ENCODE results near the gene GRID2. TPM values are rescaled to one million over a fixed set of nuclear protein-coding genes. Genes with fewer than 3 reads are reported as not detected.

GRID2 gene
- total RNA-seq, 1 donor: not detected

GRCh38 chr4:93732509-93732908 lies 1428.7 kb downstream of the GRID2 start:
- DNase-seq (ENCODE audit: low read depth): no peak
- TF ChIP-seq, protein P1, sequence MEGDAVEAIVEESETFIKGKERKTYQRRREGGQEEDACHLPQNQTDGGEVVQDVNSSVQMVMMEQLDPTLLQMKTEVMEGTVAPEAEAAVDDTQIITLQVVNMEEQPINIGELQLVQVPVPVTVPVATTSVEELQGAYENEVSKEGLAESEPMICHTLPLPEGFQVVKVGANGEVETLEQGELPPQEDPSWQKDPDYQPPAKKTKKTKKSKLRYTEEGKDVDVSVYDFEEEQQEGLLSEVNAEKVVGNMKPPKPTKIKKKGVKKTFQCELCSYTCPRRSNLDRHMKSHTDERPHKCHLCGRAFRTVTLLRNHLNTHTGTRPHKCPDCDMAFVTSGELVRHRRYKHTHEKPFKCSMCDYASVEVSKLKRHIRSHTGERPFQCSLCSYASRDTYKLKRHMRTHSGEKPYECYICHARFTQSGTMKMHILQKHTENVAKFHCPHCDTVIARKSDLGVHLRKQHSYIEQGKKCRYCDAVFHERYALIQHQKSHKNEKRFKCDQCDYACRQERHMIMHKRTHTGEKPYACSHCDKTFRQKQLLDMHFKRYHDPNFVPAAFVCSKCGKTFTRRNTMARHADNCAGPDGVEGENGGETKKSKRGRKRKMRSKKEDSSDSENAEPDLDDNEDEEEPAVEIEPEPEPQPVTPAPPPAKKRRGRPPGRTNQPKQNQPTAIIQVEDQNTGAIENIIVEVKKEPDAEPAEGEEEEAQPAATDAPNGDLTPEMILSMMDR (IDR thresholded peaks at IDR 0.05; ENCODE audit: insufficient read depth, low read depth, low read length): no peak
- no peak overlapping the region for H3K4me3 ChIP-seq (ENCODE audit: low read depth, low read length)

- no peak overlapping the region for H3K4me3 ChIP-seq (ENCODE audit: low read depth, low read length)
- DNase-seq (ENCODE audit: low read depth): no peak
- TF ChIP-seq, protein P1 (IDR thresholded peaks at IDR 0.05; ENCODE audit: insufficient read depth, low read depth, low read length): no peak
These were observed 1437.1 kb downstream of the GRID2 start for GRCh38 chr4:93740890-93741289.

DNA sequence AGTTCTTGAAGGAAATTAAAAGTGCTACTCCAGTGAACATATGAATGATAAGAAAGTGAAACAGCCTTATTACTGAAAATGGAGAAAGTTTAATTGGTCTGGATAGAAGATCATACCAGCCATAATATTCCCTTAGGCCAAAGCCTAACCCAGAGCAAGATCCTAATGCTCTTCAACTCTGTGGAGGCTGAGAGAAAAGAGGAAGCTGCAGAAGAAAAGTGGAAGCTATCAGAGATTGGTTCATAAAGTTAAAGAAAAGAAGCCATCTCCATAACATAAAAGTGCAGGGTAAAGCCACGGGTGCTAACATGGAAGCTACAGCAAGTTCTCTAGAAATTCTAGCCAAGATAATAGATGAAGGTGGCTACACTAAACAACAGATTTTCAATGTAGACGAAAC lies 1439.3 kb downstream of the GRID2 start:
- no peak for DNase-seq (ENCODE audit: low read depth)
- TF ChIP-seq, protein P1 (IDR thresholded peaks at IDR 0.05; ENCODE audit: insufficient read depth, low read depth, low read length): no peak
- no peak overlapping the region for H3K4me3 ChIP-seq (ENCODE audit: low read depth, low read length)

DNA sequence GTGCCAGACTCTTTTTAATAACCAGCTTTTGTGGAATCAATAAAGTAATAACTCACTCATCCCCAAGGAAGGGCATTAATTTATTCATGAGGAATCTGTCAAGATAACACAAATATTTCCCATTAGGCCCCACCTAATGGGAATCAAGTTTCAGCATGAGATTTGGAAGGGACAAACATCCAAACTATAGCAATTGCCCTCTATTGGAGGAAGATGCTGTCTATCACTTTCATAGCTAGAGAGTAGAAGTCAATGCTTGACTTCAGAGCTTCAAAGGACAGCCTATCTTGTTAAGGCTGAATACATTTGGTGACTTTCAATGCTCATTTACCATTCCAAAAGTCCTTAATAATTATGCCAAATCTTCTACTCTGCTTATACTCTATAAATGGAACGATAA lies 1439.9 kb downstream of the GRID2 start:
- no peak for DNase-seq (ENCODE audit: low read depth)
- no peak overlapping the region for H3K4me3 ChIP-seq (ENCODE audit: low read depth, low read length)
- TF ChIP-seq, protein P1 (IDR thresholded peaks at IDR 0.05; ENCODE audit: insufficient read depth, low read depth, low read length): no peak

DNA sequence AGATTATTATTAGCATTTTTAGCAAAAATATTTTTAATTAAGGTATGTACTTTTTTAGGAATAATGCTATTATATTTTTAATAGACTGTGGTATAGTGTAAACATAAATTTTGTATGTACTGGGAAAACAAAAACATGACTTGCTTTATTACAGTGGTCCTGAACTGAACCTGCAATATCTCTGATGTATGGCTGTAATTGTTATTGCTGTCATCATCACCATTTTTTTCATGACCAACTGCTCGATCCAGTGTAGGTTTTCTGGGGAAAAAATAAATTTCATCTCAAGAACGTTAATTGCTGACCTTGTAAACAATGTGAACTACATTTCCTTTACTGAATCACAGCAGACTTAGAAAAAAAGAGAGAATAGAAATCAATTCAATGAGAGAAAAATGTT lies 1441.2 kb downstream of the GRID2 start:
- TF ChIP-seq, protein P1 (IDR thresholded peaks at IDR 0.05; ENCODE audit: insufficient read depth, low read depth, low read length): no peak
- H3K4me3 ChIP-seq (ENCODE audit: low read depth, low read length): no peak overlapping the region
- no peak for DNase-seq (ENCODE audit: low read depth)

GRCh38 chr4:93746031-93746430 lies 1442.3 kb downstream of the GRID2 start:
- no peak overlapping the region for H3K4me3 ChIP-seq (ENCODE audit: low read depth, low read length)
- DNase-seq (ENCODE audit: low read depth): no peak
- TF ChIP-seq, protein P1 (IDR thresholded peaks at IDR 0.05; ENCODE audit: insufficient read depth, low read depth, low read length): no peak

DNA sequence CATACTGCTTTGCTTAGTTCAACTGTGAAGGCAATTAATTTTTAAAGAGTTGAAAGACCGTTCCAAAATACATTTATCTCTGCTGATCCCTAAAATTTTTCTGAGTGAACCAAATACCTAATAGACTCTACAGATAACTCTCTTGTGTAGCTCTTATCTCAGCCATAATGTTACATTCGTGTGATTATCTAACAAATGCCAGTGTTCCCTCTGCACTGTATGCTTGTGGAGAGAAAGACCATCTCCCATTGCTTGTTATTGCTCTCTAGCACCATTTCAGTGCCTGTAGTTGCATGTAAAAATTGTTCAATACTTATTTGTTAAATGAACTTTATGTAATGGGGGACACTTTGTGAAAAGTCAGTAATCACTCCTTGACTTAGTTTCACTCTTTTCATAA lies 1443.5 kb downstream of the GRID2 start:
- TF ChIP-seq, protein P1 (IDR thresholded peaks at IDR 0.05; ENCODE audit: insufficient read depth, low read depth, low read length): no peak
- no peak for DNase-seq (ENCODE audit: low read depth)
- H3K4me3 ChIP-seq (ENCODE audit: low read depth, low read length): no peak overlapping the region
